ENCODE measurements around the gene TSPO.

The TSPO gene

DNA sequence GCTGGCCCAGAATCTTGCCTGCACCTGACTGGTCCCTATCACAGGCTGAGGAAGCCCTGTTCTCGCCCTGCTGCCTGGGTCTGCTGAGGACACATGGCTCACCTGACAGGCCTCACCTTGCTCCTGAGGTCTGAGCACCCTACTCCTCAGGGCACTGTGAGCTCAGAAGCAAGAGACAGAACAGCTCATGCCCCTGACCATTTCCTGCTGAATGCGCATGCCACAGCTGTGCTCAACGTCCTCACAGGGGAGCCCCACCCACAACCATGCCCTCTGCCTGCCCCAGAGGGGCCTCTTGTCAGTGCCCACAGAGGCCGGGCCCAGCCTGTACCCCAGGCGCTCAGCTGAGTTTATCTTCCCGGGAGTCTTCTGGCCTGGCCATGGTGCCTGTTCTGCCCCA is 2.8 kb upstream of the TSPO start:
- Mint-ChIP-seq H3K4me3 (no peak overlapping the region), H3K4me1 (peaks cover 48% of the 10 kb centered on the region)
- ATAC-seq, result no peak

GRCh38 chr22:43150731-43151206 is 590 bp upstream of the TSPO start:
- Mint-ChIP-seq H3K27me3 (no peaks in the 10 kb centered on the region), H3K27ac (peak overlapping the region; percentile 97 to 99), H3K4me1 (peaks cover 56% of the 10 kb centered on the region), H3K9me3 (no peaks in the 10 kb centered on the region), H3K4me3 (peak overlapping the region; percentile 80 to 91)
- DNase-seq (no peak), ATAC-seq (peak; percentile 10)

More for the DNA sequence above, 2.8 kb upstream of the TSPO start:
- no peak for DNase-seq
- Mint-ChIP-seq H3K27ac (no peak overlapping the region), H3K27me3 (no peaks in the 10 kb centered on the region), H3K9me3 (no peaks in the 10 kb centered on the region)

GRCh38 chr22:43152003-43152356 is 621 bp downstream of the TSPO start:
- ATAC-seq (peak; percentile 57), DNase-seq (no peak)
- peak overlapping the region; percentile 83 to 96 for H3K27ac Mint-ChIP-seq
- peak overlapping the region; percentile 80 to 89 for H3K4me3 Mint-ChIP-seq
- peaks cover 66% of the 10 kb centered on the region for H3K4me1 Mint-ChIP-seq
- H3K27me3 Mint-ChIP-seq, result no peaks in the 10 kb centered on the region
- H3K9me3 Mint-ChIP-seq, result no peaks in the 10 kb centered on the region

DNA sequence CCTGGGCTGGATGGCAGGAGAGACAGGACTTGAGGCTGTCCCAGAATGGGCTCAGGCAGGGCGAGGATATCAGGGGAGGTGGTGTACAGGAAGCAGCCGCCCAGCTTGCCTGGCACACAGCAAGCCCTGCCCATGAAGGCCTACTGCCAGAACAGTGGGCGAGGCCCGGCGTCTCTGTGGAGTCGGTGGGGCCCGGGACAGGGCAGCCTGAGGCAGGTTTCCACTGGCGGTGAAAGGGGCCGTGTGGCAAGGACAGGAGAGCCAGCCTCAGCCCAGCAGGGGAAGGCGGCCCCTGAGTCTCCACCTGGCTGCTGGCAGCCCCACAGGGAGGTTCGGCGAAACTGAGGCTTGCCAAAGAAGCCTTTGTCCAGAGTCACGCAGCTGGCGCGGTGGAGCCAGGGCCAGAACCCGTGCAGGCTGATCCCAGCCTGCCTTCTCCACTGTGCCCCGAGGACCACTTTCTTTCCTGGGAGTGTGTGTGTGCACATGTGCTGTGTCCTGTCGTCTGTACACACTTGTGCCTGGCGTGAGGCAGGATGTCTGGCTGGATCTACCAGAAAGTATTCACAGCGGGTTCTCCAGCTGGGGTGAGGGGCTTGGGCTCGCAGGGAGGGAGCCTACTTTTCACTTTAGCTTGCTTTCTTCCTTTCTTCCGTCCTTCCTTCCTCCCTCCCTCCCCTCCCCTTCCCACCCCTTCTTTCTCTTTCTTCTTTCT is 1.2 kb downstream of the TSPO start:
- peak overlapping the region; percentile 83 to 96 for H3K27ac Mint-ChIP-seq
- no peaks in the 10 kb centered on the region for H3K27me3 Mint-ChIP-seq
- no peaks in the 10 kb centered on the region for H3K9me3 Mint-ChIP-seq
- H3K4me1 Mint-ChIP-seq, result peaks cover 61% of the 10 kb centered on the region
- peak; percentile 62 to 69 for DNase-seq
- peak; percentile 93 for ATAC-seq
- H3K4me3 Mint-ChIP-seq, result peak overlapping the region; percentile 80 to 89

DNA sequence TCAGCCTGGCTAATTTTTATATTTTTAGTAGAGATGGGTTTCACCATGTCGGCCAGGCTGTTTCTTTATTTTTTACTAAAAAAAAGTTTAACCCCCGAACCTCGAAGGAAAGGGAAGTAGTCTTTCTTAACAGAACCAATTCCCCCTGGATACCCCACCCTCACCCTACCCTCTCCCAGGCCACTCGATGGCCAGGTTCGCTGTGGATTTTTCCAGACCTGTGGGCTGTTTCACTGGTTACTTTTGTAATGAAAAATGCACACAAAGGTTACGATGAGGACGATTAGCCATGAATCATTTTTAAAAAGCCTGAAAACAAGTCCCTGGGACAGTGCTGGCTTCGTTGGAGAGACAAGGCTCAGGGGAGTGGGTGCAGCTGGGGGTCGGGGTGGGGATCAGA is 2.5 kb downstream of the TSPO start:
- no peak overlapping the region for H3K4me3 Mint-ChIP-seq
- DNase-seq (no peak), ATAC-seq (no peak)
- H3K4me1 Mint-ChIP-seq, result peaks cover 49% of the 10 kb centered on the region
- H3K27ac Mint-ChIP-seq, result no peak overlapping the region
- no peaks in the 10 kb centered on the region for H3K9me3 Mint-ChIP-seq
- no peaks in the 10 kb centered on the region for H3K27me3 Mint-ChIP-seq

DNA sequence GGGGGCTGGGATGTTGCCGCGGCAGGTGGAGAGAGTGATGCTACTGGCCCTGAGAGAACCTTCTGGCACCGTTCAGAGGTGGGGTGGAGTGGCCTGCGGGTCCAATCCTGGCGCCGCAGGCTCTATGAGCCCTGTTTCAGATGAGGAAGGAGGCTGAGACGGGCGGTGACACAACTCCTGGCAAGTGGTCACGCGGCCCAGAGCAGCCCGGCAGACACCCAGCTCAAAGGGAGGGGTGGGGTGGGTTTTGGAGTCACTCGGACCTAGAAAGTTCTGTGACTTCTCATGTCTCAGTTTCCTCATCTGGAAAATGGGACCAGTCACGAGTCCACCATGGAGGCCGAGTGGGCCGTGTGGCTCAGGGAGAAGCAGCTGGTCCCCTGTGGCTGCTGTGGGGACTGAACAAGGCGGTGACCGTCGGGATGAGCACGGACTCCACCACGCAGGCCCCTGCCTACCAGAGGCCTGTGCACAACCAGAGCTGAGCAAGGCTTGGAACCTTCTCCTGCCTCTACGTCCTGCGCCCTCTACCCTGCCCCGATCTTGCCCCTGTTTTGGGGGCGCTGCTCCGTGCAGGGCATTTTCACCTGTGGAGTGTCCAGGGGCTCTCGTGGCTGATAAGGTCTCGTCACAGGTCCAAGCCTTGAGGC is 3.7 kb downstream of the TSPO start:
- Mint-ChIP-seq H3K4me1 (peaks cover 47% of the 10 kb centered on the region), H3K27me3 (no peaks in the 10 kb centered on the region), H3K9me3 (no peaks in the 10 kb centered on the region), H3K27ac (no peak overlapping the region), H3K4me3 (no peak overlapping the region)
- no peak for ATAC-seq
- no peak for DNase-seq

GRCh38 chr22:43155789-43156188 is 4.4 kb downstream of the TSPO start:
- H3K4me3 Mint-ChIP-seq, result no peak overlapping the region
- no peaks in the 10 kb centered on the region for H3K9me3 Mint-ChIP-seq
- ATAC-seq, result no peak
- no peak for DNase-seq
- H3K4me1 Mint-ChIP-seq, result peaks cover 39% of the 10 kb centered on the region
- H3K27me3 Mint-ChIP-seq, result no peaks in the 10 kb centered on the region
- H3K27ac Mint-ChIP-seq, result no peak overlapping the region

- peak overlapping the region in 1 of 2 donors; percentile 86 for H3K27ac Mint-ChIP-seq
Measured at GRCh38 chr22:43156413-43156812, 5.1 kb downstream of the TSPO start.

GRCh38 chr22:43157874-43158546 is 6.7 kb downstream of the TSPO start:
- ATAC-seq (no peak), DNase-seq (no peak)
- H3K9me3 Mint-ChIP-seq, result no peaks in the 10 kb centered on the region
- no peaks in the 10 kb centered on the region for H3K27me3 Mint-ChIP-seq
- peaks cover 27% of the 10 kb centered on the region for H3K4me1 Mint-ChIP-seq
- no peak overlapping the region for H3K27ac Mint-ChIP-seq
- no peak overlapping the region for H3K4me3 Mint-ChIP-seq

More at GRCh38 chr22:43156413-43156812, 5.1 kb downstream of the TSPO start:
- DNase-seq, result no peak
- Mint-ChIP-seq H3K4me1 (peaks cover 34% of the 10 kb centered on the region), H3K27me3 (no peaks in the 10 kb centered on the region), H3K4me3 (no peak overlapping the region), H3K9me3 (no peaks in the 10 kb centered on the region)
- ATAC-seq, result no peak

- Mint-ChIP-seq H3K27ac (no peak overlapping the region), H3K4me1 (peaks cover 24% of the 10 kb centered on the region), H3K27me3 (no peaks in the 10 kb centered on the region), H3K4me3 (no peak overlapping the region), H3K9me3 (no peaks in the 10 kb centered on the region)
- DNase-seq, result no peak
- no peak for ATAC-seq
Measured at GRCh38 chr22:43158778-43159483, 7.6 kb downstream of the TSPO start.

DNA sequence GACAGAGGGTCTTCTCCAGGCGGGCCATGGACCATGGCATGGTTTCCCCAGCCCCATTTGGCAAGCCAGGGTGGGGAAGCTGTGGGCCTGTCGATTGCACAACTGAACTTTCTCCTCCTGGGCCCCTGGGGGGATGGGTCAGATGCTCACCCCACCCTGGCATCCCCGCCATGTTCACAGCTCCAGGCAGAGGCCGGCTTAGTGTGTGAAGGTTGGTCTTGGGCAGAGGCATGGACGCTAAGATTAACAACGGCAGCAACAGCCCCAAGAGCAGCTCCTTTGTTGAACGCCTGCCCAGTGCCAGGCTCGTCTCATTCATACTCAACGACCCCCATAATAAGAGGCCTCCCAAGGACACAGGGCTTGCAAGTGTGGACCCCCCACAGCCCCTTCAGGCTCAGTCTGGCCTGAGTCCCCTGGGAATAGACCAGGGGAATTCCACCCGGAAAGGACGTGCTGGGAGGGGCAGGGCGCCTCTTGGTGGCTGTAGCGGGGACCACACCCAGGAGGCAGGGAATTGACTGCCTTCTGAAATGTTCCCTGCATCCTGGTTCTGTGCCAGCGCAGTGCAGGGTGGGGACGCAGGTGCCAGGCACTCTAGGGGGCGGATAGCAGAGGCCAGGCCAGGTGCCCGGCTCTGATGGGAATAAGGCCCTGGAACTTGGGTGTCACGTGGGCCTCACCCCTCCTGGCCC is 8.3 kb downstream of the TSPO start:
- Mint-ChIP-seq H3K27ac (no peak overlapping the region), H3K9me3 (no peaks in the 10 kb centered on the region), H3K27me3 (no peaks in the 10 kb centered on the region), H3K4me3 (no peak overlapping the region), H3K4me1 (peaks cover 20% of the 10 kb centered on the region)
- no peak for ATAC-seq
- no peak for DNase-seq

DNA sequence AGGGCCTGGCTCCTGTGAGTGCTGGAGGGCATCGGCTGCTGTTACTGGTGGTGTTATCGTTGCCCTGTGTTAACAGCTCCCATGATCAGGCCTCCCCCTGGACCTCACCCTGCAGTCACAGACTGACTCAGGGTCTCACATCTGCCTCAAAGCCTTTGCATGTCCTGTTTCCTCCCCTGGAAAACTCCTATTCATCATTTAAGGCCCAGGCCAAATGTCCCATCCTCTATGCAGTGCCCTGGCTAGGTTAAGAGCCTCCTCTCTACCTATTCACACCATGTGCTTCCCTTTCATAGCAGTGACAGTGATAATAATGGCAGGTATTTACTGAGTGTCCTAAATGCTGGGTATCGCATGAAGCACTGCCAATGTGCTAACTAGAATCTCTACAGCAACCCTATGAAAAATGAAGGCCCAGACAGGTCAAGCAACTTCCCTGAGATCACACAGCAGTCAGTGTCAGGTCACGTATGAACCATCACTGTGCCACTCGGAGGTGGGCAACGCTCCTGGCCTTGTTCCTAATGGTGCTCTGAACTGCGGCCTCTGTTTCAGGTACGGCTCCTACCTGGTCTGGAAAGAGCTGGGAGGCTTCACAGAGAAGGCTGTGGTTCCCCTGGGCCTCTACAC is 9.3 kb downstream of the TSPO start:
- ATAC-seq, result no peak
- no peak overlapping the region for H3K27ac Mint-ChIP-seq

DNA sequence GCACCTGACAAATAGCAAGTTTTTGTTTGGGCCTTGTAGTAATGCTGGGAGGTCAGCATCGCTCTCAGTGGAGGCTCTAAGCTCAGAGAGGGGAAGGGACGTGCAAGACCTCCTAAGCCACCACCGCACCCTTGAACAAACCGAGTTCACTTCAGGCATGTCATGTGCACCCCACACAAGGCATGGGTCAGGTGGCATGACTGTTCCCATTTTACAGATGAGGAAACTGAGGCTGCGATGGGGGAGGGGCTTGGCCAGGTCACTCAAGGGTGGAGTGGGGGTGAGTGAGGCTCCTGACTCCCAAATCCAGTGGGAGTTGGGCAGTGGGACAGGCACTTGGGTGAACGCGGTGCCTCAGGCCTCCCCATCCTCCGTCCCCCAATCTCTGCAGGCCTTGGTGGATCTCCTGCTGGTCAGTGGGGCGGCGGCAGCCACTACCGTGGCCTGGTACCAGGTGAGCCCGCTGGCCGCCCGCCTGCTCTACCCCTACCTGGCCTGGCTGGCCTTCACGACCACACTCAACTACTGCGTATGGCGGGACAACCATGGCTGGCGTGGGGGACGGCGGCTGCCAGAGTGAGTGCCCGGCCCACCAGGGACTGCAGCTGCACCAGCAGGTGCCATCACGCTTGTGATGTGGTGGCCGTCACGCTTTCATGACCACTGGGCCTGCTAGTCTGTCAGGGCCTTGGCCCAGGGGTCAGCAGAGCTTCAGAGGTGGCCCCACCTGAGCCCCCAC is 11.2 kb downstream of the TSPO start:
- DNase-seq (no peak), ATAC-seq (no peak)
- peak overlapping the region in 1 of 2 donors; percentile 34 for H3K27ac Mint-ChIP-seq
- no peak overlapping the region for H3K4me3 Mint-ChIP-seq
- H3K4me1 Mint-ChIP-seq, result no peaks in the 10 kb centered on the region
- no peaks in the 10 kb centered on the region for H3K9me3 Mint-ChIP-seq
- no peaks in the 10 kb centered on the region for H3K27me3 Mint-ChIP-seq

More for the DNA sequence above, 9.3 kb downstream of the TSPO start:
- H3K9me3 Mint-ChIP-seq, result no peaks in the 10 kb centered on the region
- H3K27me3 Mint-ChIP-seq, result no peaks in the 10 kb centered on the region
- DNase-seq, result no peak
- peaks cover 13% of the 10 kb centered on the region for H3K4me1 Mint-ChIP-seq
- H3K4me3 Mint-ChIP-seq, result no peak overlapping the region

DNA sequence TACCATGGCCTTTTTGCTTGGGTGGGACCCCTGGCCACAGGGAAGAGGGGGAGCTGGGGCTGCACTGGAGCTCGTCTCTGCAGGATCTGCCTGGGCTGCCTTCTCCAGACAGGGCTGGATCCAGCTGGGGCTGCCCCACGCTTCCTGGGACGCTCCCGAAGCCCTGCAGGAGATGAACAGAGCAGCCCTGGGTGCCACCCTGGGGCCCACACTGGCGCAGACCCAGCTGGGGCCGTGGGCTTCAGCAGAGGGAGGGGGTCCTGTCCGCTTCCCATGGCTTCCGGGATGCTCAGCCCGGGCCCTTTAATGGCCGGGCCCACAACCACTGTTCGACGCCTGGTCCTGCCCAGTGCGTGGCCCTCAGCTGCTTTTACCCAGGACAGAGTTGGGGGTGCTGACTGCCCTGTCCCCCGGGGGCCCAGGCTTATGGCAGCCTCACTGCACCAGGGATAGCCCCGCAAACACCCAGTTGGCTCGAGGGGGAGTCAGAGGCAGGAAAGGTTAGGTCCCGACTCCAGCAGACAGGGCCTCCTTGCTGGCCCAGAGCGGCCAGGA is 12.0 kb downstream of the TSPO start:
- Mint-ChIP-seq H3K9me3 (no peaks in the 10 kb centered on the region), H3K4me3 (no peak overlapping the region), H3K4me1 (no peaks in the 10 kb centered on the region), H3K27ac (no peak overlapping the region), H3K27me3 (no peaks in the 10 kb centered on the region)
- DNase-seq (no peak), ATAC-seq (peak; percentile 4)

Data from stimulated activated naive CD8-positive, alpha-beta T cell treated with anti-CD3 and anti-CD28 coated beads, Interleukin-15, amount 100 ng/mL, for 72 hours (primary cell).